Stimulated activated CD8-positive, alpha-beta memory T cell treated with anti-CD3 and anti-CD28 coated beads, Interleukin-7, amount 100 ng/mL, for 1 hour (primary cell): ENCODE data around the gene CYP4V2.

Source experiments
- DNase-seq, 2 donors: peaks; one replicate each; pipeline ENCODE4 v3.0.0-alpha.2; 2020; ENCODE audit warnings: low read depth in 2 of 2

Gene CYP4V2

DNA sequence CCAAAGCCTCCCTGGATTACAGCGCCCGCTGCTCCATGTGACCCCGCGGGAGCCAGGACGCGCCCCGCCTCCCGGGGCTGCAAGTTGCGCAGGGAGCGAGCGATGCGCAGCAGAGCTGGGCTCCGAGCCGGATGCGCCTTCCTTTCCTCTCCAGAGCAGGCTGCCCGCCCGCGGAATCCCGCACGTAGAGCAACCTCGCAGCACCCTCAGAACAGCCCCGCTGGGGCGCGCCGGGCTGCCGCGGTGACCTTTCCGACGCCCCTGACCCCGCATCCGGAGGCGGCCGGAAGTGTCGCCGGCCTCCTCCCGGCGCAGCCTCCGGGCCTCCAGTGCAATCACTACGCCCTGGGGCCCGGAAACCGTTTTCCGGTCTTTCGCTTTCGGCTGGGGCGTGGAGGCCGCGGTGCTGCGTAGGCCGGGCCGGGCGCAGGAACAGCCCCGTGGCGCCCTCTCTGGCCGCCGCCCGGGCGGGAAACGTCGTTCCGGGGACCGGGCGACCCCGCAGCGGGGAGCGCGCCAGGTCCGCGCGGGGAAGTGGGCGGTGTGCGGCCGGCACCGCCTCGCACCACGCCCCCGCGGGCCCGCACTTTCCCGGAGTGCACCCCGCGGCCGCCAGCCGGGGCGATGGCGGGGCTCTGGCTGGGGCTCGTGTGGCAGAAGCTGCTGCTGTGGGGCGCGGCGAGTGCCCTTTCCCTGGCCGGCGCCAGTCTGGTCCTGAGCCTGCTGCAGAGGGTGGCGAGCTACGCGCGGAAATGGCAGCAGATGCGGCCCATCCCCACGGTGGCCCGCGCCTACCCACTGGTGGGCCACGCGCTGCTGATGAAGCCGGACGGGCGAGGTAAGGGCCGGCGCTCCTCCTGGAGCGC, at the start of gene CYP4V2:
CYP4V2 (plus strand) TSS at position 368 of the 866 bp plus-strand sequence; CDS start at position 625, 257 bp downstream.
- peak; percentile 65 to 68 for DNase-seq

GRCh38 chr4:186144198-186144945, 47.0 kb upstream of the CYP4V2 start:
- no peak for DNase-seq

- no peak for DNase-seq
Measured at GRCh38 chr4:186144946-186145569, 46.3 kb upstream of the CYP4V2 start.

GRCh38 chr4:186146458-186146857, 44.9 kb upstream of the CYP4V2 start:
- DNase-seq, result no peak

DNA sequence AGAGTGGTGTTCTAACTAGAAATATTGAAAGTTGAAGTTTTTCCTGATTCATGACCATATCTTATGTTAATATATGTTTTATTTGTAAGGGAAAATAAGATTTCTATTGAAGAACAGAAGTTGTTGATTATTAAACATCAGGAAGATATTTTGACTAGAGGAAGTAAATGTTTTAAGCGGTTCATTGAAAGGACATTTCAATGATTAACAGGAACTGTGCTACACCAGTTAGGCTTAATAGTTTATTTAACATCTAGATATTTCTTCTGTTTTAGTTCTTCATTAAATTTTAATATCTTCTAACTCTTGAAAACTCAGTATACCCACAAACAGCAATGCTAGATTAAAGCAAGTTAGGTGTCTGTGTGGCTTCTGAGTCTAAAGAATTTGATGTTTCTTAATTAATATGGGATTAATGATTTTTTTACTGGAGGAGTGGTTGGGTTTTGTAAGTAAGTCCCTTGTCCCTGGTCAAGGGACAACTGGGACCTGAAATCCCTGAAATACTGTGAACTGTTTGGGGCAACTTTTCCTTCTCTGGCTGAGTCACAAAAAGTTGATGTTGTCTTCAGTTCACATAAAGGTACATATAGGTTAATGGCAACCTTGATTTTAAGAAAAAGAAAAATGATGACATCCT, 42.9 kb upstream of the CYP4V2 start:
- no peak for DNase-seq

DNA sequence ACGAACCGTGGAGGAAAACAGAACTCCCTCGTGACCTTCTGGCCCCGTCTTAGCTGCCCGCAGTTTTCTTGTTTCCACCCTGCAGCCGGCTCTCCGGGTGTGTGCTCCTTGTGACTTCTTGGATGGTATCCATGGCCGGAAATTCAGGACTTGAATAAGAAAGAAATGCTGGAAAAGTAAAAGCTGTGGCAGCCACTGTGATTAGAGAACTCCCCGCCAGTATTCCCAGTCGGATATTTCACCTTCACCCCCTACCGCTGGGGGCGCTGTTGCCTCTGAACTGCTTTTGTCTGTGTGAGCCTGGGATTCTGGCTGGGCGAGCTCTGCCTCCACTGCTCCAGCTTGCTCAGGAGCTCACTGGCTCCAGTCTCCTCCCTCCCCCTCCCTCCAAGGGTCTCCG, 41.5 kb upstream of the CYP4V2 start:
- DNase-seq, result no peak

- DNase-seq, result no peak
Measured at GRCh38 chr4:186150926-186151325, 40.4 kb upstream of the CYP4V2 start.

DNA sequence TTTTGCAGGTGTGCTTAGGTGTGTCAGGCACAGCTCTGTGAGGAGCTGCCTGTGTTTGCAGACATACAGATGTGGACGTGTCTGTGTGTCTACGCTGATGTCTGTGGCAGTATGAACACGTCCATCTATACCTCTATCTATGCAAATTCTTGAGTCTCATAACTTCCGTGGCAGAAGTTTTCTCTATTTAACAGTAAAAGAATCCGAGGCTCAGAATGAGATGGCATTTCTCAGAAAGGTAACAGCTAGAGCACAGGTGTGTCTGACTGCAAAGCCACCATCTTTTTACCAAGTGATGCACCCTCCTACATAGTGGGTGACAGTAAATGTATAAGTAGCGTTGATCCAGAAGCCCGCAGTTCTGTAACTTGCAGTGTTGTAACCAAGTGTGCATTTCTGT, 39.9 kb upstream of the CYP4V2 start:
- no peak for DNase-seq

- no peak for DNase-seq
Measured at GRCh38 chr4:186158021-186158813, 33.1 kb upstream of the CYP4V2 start.

- no peak for DNase-seq
Measured at GRCh38 chr4:186158966-186159365, 32.4 kb upstream of the CYP4V2 start.

DNA sequence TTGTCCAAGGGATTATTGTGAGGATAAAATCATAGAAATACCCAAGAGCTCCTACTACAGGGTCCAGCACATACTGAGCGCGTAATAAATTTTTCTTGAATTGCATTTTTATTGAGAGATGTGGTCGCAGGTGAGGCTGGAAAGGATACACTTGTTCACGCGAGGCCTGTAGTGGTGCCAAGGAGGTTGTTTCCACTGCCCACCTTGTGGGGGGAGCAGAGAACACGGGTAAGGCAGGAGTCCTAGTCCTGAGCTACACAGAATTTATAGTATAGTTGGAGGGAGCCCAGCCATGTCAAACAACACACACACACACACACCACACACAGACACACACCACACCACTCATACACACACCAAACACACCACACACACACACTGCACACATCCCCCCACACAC, 31.8 kb upstream of the CYP4V2 start:
- no peak for DNase-seq

GRCh38 chr4:186161138-186161537, 30.2 kb upstream of the CYP4V2 start:
- DNase-seq, result no peak

GRCh38 chr4:186166852-186167512, 24.4 kb upstream of the CYP4V2 start:
- DNase-seq, result no peak

DNA sequence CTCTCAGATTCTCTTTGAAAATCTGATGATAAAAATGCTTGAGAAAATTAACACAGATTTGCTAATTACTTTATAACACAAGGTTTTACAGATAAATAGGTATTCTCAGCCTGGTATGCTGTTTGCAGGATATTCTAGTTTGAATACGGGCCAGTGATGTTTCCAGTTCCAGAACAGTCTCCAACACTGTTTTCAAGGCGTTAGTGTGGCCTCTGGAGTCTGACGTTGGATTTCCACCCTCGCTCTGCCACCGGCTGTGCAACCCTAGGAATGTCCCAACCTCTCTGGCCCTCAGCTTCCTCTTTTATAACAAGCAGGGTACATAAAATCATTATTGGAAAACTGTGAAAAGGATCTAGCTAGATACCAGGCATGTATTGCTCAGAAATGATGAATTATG, 23.8 kb upstream of the CYP4V2 start:
- DNase-seq, result no peak

DNA sequence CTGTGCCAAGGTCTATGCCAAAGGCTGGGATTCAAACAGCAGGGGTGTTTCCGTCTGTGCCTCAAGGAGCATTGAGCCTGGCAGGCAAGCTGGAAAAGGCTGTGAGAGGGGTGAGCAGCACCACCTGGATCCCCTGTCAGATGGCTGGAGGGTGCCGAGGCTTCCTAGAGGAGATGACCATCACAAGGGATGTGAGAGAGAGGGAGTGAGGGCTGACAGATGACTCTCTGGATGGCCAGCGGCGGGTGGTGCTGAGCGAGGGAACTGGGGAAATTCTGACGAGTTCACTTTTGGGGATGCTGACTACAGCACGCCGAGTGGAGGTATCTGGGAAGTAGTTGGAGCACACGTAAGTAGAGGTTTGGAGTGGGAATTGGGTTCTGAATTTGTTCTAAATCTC, 22.6 kb upstream of the CYP4V2 start:
- no peak for DNase-seq

DNA sequence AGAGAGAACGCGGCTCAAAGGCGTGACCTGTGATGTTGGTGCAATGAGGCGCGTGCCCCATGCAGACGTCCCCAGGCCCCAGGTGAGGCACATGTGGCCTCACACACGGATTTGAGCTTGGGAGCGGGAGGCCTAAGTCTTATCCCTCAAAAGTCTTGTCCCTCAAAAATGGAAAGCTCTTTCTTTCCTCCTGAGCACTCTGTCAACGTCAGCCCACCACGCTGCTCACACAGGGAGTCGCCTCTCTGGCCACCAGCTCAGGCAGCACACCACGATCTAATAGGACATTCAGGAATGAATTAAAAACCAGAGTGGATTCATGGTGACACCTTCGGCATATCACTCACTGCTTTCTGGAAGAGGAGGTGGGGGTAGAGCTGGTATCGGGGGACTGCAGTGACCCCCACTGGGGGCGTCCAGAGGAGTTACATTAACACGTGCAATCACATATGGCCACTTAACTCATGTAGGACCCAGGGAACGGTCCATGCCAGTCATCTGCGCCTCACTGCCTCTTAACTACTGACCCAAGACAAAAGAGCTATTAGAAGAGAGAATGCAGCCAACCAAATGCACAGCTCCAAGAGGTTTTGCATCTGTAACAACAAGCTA, 21.9 kb upstream of the CYP4V2 start:
- DNase-seq, result no peak

- DNase-seq, result no peak
Measured at GRCh38 chr4:186169945-186170802, 21.2 kb upstream of the CYP4V2 start.

DNA sequence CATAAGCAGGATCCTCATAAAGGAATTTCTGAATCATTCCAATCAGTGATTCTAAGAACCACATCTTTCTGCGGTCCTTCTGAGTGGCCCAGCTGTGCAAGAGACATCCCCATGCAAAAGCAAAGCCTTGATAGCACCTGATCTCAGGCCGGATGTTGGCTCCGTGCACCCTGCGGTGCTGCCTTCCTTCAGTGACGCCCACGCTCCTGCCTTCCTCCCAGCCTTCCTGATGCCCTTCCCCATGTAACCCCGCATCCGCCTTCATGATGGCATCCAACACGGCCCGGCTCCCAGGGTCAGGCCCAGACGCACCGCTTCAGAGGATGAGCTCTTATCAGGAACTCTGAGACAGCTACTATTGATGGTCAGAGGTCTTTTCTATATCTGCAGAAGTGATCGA, 20.4 kb upstream of the CYP4V2 start:
- DNase-seq, result no peak

DNA sequence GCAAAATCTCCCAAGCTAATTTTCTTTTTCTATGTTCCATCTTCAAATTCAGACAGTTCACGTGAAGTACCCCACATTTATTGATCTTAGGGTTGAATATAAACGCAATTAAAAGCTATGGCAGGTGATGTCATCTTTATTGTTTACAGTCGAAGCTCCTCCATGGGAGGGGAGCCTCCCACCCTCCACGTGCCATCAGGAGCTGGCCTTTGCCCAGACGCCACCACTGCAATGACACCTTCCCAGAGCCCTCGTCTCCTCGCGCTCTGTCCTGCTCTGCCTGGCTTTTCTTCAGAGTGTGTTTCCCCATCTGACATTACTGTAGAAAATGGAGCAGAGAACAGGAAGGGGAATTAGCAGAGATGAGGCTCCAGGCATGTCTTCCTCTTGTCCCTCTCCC, 18.8 kb upstream of the CYP4V2 start:
- DNase-seq, result no peak
